Myocyte (in vitro differentiated cells): ENCODE measurements around the gene MYH11. TPM values are rescaled to one million over a fixed set of nuclear protein-coding genes. Genes with fewer than 3 reads are reported as not detected.
"Not testable (repeated sequence)": the region's sequence is repeated elsewhere in the genome, so short reads cannot be mapped to it uniquely, and the experiment has no call there.

Experiments
- DNase-seq: peaks from one replicate; pipeline ENCODE4 v3.0.0-alpha.2; 2012; ENCODE audit warnings: low read depth
- total RNA-seq: library from RNA; depleted of rRNA; stranded (reverse); fragments of >200 nt; gene quantifications from 2 replicates; pipeline ENCODE4 v1.2.3, GENCODE V29; 2014

Gene MYH11
- total RNA-seq, 1 donor from 2014 or later = 0.03 TPM

- no peak for DNase-seq
Measured at GRCh38 chr16:15723808-15724207, 133.0 kb downstream of the MYH11 start.

- no peak for DNase-seq
Measured at GRCh38 chr16:15721018-15721417, 135.8 kb downstream of the MYH11 start.

DNA sequence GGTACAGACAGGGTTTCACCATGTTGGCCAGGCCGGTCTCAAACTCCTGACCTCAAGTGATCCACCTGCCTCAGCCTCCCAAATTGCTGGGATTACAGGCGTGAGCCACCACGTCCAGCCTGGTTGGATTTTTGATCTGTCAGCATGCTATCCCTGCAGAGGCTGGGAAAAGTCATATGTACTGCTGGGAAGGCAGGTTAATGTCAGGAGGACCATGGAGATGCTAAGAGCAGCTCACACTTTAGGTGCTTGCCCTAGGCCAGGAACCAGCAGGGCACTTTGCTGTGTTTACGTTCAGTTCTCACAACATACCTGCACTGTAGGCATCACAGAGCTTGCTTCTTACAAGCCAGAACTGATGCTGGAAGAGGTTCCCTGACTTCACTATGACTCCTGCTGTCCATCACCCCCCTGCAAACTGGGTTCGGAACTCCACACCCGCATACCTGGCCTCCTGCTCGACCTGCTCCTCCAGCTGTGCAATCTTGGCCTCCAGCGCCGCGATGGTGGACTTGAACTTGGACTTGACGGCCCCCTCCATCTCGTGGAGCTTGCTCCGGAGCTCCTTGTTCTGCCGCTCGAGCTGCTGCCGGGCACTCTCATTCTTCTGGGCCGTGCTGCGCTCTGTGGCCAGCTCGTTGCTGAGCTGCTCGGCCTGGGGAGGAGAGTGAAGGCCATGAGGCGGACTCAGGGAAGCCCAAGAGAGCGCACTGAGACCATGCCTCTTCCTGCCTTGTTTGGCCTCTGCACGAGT is 140.0 kb downstream of the MYH11 start:
- DNase-seq = no peak

DNA sequence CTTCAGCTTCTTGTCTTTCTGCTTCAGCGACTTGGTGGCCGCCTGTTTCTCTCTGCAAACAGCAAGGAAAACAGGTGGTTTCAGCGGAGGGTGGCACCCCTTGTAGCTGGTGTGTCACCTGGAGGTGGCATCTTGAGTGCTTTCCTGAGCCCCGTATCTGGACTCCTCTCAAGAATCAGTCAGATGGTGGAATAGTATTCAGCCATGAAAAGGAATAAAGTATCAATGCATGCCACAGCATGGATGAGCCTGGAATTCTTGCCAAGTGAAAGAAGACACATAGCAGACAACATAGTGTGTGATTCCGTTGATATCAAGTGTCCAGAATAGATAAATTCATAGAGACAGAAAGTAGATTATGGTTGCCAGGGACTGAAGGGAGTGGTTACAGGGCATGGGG is 141.6 kb downstream of the MYH11 start:
- DNase-seq = no peak

DNA sequence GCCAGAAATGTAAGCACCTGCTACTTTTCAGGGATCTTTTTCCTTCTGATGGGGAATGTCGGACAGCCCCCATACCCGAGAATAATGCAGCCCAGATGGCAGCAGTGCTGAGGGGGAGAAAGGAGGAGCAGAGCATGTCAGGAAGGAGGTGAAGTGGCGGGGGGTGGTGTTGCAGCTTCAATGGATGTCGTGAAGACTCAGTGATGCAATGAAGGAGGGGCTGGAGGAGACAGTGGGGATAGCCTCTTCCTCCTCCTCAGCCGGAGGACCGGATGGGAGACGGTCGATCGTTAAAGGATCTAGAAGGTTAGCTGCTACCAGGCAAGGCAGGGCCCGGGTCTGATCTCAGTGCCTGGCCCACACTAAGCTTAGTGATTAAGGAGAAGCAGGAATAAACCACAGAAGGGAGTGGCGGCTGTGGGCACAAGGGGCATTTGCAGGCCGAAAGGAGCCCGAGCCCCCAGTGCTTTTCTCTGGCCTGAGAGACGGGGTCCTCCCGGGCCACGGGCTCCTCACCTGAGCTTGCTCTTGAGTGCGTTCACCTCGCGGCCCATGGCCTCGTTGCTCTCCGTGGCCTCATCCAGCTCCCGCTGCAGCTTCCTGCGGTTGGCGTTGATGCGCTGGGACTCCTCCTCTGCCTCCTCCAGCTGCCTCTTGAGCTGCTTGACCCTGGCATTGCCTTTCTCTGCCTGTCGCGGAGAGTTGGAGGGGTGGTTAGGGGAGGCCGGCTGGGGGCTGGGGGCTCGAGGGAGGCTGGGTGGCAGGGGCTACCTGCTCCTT is 142.2 kb downstream of the MYH11 start:
- DNase-seq = no peak

DNA sequence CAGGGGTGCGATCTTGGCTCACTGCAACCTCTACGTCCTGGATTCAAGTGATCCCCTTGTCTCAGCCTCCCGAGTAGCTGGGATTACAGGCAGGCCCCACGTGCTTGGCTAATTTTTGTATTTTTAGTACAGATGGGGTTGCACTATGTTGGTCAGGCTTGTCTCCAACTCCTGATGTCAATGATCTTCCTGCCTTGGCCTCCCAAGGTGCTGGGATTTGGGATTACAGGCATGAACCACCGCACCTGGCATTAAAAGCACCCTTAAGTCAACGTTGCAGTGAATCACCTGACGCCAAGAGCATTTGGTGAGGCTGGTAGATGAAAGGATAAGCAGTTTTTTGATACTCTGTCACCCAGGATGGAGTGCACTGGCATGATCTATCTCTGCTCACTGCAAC is 147.8 kb downstream of the MYH11 start:
- no peak for DNase-seq

GRCh38 chr16:15708096-15708495 is 148.7 kb downstream of the MYH11 start:
- DNase-seq = no peak

DNA sequence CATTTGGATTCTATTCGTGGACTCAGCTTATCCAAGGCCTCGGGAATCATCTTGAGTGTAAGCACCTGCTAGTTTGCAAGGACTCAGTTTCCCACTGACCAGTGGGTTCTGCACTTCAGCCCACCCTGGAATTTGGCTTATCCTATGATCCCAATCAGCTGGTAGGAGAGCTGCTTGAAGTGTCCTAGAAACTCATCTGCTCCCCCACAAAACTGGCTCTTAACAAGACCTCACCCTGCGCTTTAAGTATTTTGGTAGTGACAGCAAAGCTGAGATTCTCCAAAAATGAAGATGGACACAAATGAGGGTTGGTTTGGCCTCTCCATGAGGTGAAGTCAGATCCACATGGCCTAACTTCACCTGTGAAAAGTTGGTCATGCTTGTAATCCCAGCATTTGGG is 149.5 kb downstream of the MYH11 start:
- DNase-seq = no peak

DNA sequence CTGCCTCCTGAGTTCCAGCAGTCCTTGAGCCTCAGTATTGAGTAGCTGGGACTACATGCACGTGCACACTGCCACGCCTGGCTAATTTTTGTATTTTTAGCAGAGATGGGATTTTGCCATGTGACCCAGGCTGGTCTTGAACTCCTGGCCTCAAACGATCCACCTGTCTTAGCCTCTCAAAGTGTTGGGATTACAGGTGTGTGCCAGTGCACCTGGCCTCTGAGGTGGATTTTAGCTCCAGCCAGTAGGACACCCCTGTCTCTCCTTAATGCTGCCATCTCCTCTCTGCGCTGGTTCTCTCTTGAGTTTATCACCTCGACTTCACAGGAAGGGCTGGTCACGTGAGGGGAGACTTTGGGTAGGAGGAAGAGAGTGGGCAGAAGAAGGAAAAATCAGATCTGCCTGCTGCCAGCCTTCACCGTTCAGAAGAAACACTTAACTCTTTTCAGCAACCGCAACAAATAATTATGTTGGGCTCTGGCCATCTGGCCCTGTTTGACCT is 151.7 kb downstream of the MYH11 start:
- DNase-seq = no peak

DNA sequence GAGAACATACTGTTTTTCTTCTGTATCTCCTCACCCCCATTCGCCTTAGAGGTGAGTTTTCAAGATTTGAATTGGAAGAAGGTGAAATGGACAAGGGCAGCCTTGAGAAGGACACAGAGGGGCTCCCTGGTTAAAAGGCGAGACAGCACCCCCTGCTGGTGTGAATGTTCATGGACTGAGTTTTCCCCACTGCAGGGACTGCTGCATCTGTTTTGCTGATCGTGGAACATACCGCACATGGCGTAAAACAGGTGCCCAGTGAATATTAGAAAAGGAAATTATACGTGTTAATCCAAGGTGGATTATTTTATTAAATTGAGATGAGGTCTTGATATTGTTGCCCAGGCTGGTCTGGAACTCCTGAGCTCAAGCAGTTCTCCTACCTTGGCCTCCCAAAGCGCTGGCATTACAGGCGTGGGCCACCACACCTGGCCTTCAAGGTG is 152.3 kb downstream of the MYH11 start:
- DNase-seq = peak; percentile 76

DNA sequence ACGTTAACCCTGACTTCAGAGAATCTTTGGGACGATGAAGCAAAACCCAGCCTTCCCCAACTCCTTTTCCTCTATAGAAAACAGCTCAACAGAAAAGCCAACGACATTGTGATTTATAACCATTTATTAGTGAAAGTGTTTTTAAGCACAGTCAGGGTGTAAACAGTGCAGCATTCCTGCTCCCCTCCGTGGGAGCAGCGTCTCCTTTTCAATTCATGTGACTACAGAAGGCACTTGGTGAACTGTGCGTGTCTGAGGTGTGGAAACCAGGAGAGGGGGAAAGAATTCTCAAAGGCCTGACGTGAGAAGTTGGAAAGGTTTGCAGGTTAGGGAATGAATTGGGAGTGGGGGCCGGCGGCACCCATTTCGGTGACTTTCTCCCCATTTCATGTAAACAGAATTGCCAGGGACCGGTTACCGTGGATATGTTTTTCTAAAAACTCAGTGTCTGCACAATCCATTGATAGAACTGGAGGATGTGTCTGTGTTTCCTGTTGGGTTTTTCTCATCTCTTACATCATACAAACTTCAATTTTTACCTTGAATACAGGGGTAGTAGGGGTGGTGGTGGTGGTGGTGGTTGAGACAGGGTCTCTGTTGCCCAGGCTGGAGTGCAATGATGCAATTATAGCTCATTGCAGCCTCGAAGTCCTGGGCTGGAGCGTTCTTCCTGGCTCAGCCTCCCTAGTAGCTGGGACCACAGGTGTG is 153.6 kb downstream of the MYH11 start:
- no peak for DNase-seq

GRCh38 chr16:15701975-15702970 is 154.6 kb downstream of the MYH11 start:
- DNase-seq = no peak

GRCh38 chr16:15701367-15701766 is 155.5 kb downstream of the MYH11 start:
- DNase-seq = no peak

DNA sequence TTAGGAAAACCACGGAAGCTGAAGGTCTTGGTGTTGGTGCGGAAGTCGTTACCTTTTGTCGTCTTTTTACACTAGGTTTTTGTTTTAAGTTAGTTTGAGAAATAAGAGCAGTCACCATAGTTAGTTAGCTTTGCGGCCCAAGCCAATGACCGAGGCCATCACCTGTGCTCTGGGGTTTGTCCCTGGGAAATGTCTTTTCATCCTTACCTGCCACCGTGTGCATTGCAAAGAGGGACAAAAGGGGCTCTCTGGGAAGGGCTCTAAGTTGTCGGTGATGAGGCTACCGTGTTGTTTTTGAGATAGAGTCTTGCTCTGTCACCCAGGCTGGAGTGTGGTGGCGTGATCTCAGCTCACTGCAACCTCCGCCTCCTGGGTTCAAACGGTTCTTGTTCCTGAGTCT is 157.0 kb downstream of the MYH11 start:
- DNase-seq = no peak

DNA sequence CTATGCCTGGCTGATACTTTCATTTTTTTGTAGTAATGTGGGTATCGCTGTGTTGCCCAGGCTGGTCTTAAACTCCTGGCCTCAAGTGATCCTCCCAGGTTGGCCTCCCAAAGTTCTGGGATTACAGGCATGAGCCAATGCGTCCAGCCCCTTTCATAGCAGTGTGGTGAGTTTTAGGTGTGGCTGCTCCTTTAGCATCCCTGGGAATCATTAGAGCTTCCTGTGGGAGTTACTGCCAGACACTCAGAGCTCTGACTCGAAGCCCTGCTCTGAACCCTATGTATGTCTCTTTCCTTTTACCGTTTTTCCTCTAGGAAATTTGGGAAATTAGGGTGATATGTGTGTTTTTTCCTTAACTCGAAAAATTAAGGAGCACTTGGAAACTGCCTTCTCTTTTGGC is 162.3 kb downstream of the MYH11 start:
- DNase-seq = no peak

- not testable (repeated sequence) for DNase-seq
Measured at GRCh38 chr16:15692508-15692907, 164.3 kb downstream of the MYH11 start.

GRCh38 chr16:15691046-15691445 is 165.8 kb downstream of the MYH11 start:
- no peak for DNase-seq

GRCh38 chr16:15690296-15690695 is 166.5 kb downstream of the MYH11 start:
- no peak for DNase-seq

DNA sequence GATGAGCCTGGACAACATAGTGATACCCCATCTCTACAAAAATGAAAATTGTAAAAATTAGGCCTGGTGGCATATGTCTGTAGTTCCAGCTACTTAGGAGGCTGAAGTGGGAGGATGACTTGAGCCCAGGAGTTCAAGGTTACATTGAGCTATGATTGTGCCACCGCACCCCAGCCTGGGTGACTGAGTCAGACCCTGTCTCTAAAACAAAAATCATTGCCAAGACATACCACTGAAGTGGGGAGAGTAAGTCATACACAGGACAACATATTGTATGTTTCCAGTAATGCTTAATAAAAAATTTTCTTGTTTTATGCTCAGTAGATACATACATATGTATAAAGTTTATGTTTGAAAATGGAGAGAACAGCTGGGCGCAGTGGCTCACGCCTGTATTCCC is 167.5 kb downstream of the MYH11 start:
- no peak for DNase-seq

DNA sequence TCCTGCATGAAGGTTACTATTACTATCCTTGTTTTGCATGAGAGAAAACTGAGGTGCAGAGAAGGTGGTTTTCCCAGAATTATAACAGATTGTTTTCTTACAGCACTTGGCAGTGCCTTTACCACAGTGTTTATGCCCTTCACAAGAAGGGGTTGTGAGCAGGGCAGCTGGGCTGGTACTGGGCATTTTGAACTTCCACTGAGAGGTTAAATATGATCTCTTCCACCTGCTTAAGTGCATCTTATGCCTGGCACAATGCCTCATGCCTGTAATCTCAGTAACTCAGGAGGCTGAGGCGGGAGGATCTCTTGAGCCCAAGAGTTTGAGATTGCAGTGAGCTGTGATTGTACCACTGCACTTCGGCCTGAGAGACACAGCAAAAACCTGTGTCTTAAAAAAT is 170.5 kb downstream of the MYH11 start:
- DNase-seq = peak; percentile 63
